ENCODE data around the gene ARHGAP22.

The ARHGAP22 gene

GRCh38 chr10:48592346-48592745, 12.5 kb downstream of the ARHGAP22 start:
- H3K27ac ChIP-seq = no peak overlapping the region
- TF ChIP-seq ZFX (IDR thresholded peaks at IDR 0.05; ENCODE audit: borderline replicate concordance) (no peak), CTCF (IDR thresholded peaks at IDR 0.05) (no peak)

- TF ChIP-seq ZFX (IDR thresholded peaks at IDR 0.05; ENCODE audit: borderline replicate concordance) (no peak), CTCF (IDR thresholded peaks at IDR 0.05) (no peak)
- no peak overlapping the region for H3K27ac ChIP-seq
These were observed 13.9 kb downstream of the ARHGAP22 start for GRCh38 chr10:48590945-48591344.

- no peak overlapping the region for H3K27ac ChIP-seq
- TF ChIP-seq ZFX (IDR thresholded peaks at IDR 0.05; ENCODE audit: borderline replicate concordance) (no peak), CTCF (IDR thresholded peaks at IDR 0.05) (no peak)
These were observed 15.6 kb downstream of the ARHGAP22 start for GRCh38 chr10:48589266-48589665.

GRCh38 chr10:48587819-48588218, 17.1 kb downstream of the ARHGAP22 start:
- no peak for TF ChIP-seq ZFX (IDR thresholded peaks at IDR 0.05; ENCODE audit: borderline replicate concordance)
- TF ChIP-seq CTCF (IDR thresholded peaks at IDR 0.05) = no peak
- no peak overlapping the region for H3K27ac ChIP-seq

GRCh38 chr10:48587101-48587500, 17.8 kb downstream of the ARHGAP22 start:
- no peak overlapping the region for H3K27ac ChIP-seq
- TF ChIP-seq ZFX (IDR thresholded peaks at IDR 0.05; ENCODE audit: borderline replicate concordance) = no peak
- no peak for TF ChIP-seq CTCF (IDR thresholded peaks at IDR 0.05)

- TF ChIP-seq ZFX (IDR thresholded peaks at IDR 0.05; ENCODE audit: borderline replicate concordance) (no peak), CTCF (IDR thresholded peaks at IDR 0.05) (no peak)
These were observed 21.9 kb downstream of the ARHGAP22 start for GRCh38 chr10:48582970-48583369.

GRCh38 chr10:48580236-48580635, 24.6 kb downstream of the ARHGAP22 start:
- TF ChIP-seq ZFX (IDR thresholded peaks at IDR 0.05; ENCODE audit: borderline replicate concordance) = no peak
- no peak for TF ChIP-seq CTCF (IDR thresholded peaks at IDR 0.05)
- no peak overlapping the region for H3K27ac ChIP-seq

More at GRCh38 chr10:48582970-48583369, 21.9 kb downstream of the ARHGAP22 start:
- no peak overlapping the region for H3K27ac ChIP-seq
